Thyroid gland (tissue), 4 donors: ENCODE data around the gene MTUS2. TPM values are rescaled to one million over a fixed set of nuclear protein-coding genes. Genes with fewer than 3 reads are reported as not detected.

Source experiments
- DNase-seq, 2 donors: peaks; one replicate each; pipeline ENCODE4 v3.0.0-alpha.2; 2019
- H3K27ac ChIP-seq, 3 donors: fragments of 200-600 bp; sonication (generic); 1 replicate in 2 of 3; 2 replicates in 1 of 3; pipeline ENCODE4 v1.5.1; 2016 to 2019; ENCODE audit warnings: mild to moderate bottlenecking in 1 of 3, moderate library complexity in 1 of 3
- H3K27me3 ChIP-seq: fragments of 200-600 bp; sonication (generic); one replicate; pipeline ENCODE4 v1.5.1; 2019
- H3K36me3 ChIP-seq, 2 donors: fragments of 200-600 bp; sonication (generic); one replicate each; pipeline ENCODE4 v1.5.1; 2016 to 2019
- H3K4me1 ChIP-seq, 2 donors: fragments of 200-600 bp; sonication (generic); one replicate each; pipeline ENCODE4 v1.5.1; 2017 to 2019
- H3K4me3 ChIP-seq, 3 donors: fragments of 200-600 bp; sonication (generic); replicated peaks in 1 of 3; 1 replicate in 2 of 3; 2 replicates in 1 of 3; pipeline ENCODE4 v1.5.1; 2016; ENCODE audit warnings: mild to moderate bottlenecking in 1 of 3
- H3K9me3 ChIP-seq: fragments of 200-600 bp; sonication (generic); one replicate; pipeline ENCODE4 v1.5.1; 2017
- CTCF ChIP-seq, 6 experiments: fragments of 200-600 bp in 3 of 6; fragments of 450-650 bp in 3 of 6; sonication (generic) in 3 of 6; IDR thresholded peaks; one replicate each; pipeline ENCODE4 v1.5.1; 2016 to 2019; ENCODE audit warnings: antibody characterized with exemption in 6 of 6, mild to moderate bottlenecking in 2 of 6, inconsistent platforms in 1 of 6, moderate library complexity in 1 of 6
- POLR2A ChIP-seq, 2 donors: fragments of 450-650 bp; IDR thresholded peaks; one replicate each; pipeline ENCODE4 v1.6.1; 2017; ENCODE audit warnings: antibody characterized with exemption in 2 of 2, mild to moderate bottlenecking in 2 of 2, moderate library complexity in 1 of 2
- WGBS, 2 donors: methylation state at CpG; one replicate each; pipeline ENCODE4 v1.1.5; 2017; 5-methylcytosine and 5-hydroxymethylcytosine counted together
- intact Hi-C: fragments of 100-400 bp; cut with DNase I; formaldehyde crosslinking; loops from one replicate; pipeline ENCODE4 v1.15.1; 2023
- total RNA-seq, 4 donors: library from RNA; depleted of rRNA; stranded (reverse); fragments of >200 nt; gene quantifications; one replicate each; pipeline ENCODE4 v1.2.3, GENCODE V29; 2016

MTUS2 gene
- total RNA-seq, 4 donors from 2014 or later = 0.98 to 1.5 (median 1.1) TPM

- TF ChIP-seq CTCF (IDR thresholded peaks at IDR 0.05) (no peak), POLR2A (IDR thresholded peaks at IDR 0.05) (no peak)
- DNase-seq = no peak
- intact Hi-C loops = no loop called here
- H3K27me3 ChIP-seq = no peaks in the 10 kb centered on the region
- no peaks in the 10 kb centered on the region for H3K36me3 ChIP-seq
- no peaks in the 10 kb centered on the region for H3K9me3 ChIP-seq
- H3K27ac ChIP-seq = no peak overlapping the region
- H3K4me3 ChIP-seq = no peak overlapping the region
- H3K4me1 ChIP-seq = peaks cover 0 to 7% of the 10 kb centered on the region in 2 donors
- 80 to 88% methylated on average over 3 to 4 of the region's 4 CpGs for WGBS, 2 donors
Observed at GRCh38 chr13:29464105-29464679, 644.1 kb downstream of the MTUS2 start.

GRCh38 chr13:29465741-29466293 lies 645.7 kb downstream of the MTUS2 start:
- intact Hi-C loops = no loop called here
- H3K27ac ChIP-seq = no peak overlapping the region
- H3K36me3 ChIP-seq = no peaks in the 10 kb centered on the region
- 31% methylated on average over 5 to 6 of the region's 6 CpGs for WGBS, 2 donors
- TF ChIP-seq CTCF (IDR thresholded peaks at IDR 0.05) (no peak), POLR2A (IDR thresholded peaks at IDR 0.05) (no peak)
- DNase-seq = peak; percentile 52 to 53
- H3K4me3 ChIP-seq = no peak overlapping the region
- H3K4me1 ChIP-seq = peaks cover 0 to 7% of the 10 kb centered on the region in 2 donors
- no peaks in the 10 kb centered on the region for H3K9me3 ChIP-seq
- H3K27me3 ChIP-seq = no peaks in the 10 kb centered on the region

- 86 to 89% methylated on average over 7 to 9 of the region's 9 CpGs for WGBS, 2 donors
- no peak overlapping the region for H3K27ac ChIP-seq
- no peaks in the 10 kb centered on the region for H3K36me3 ChIP-seq
- no peaks in the 10 kb centered on the region for H3K4me1 ChIP-seq
- intact Hi-C loops = no loop called here
- TF ChIP-seq CTCF (IDR thresholded peaks at IDR 0.05) (no peak), POLR2A (IDR thresholded peaks at IDR 0.05) (no peak)
- DNase-seq = no peak
- H3K27me3 ChIP-seq = no peaks in the 10 kb centered on the region
- no peaks in the 10 kb centered on the region for H3K9me3 ChIP-seq
- no peak overlapping the region for H3K4me3 ChIP-seq
Observed at GRCh38 chr13:29471551-29471950, 651.4 kb downstream of the MTUS2 start.

GRCh38 chr13:29472332-29472961 lies 652.3 kb downstream of the MTUS2 start:
- Histone ChIP-seq H3K9me3 (no peaks in the 10 kb centered on the region), H3K36me3 (no peaks in the 10 kb centered on the region), H3K4me3 (no peak overlapping the region), H3K4me1 (no peaks in the 10 kb centered on the region), H3K27me3 (no peaks in the 10 kb centered on the region), H3K27ac (no peak overlapping the region)
- TF ChIP-seq POLR2A (IDR thresholded peaks at IDR 0.05) = no peak
- TF ChIP-seq CTCF (IDR thresholded peaks at IDR 0.05) = peak; percentile 37 to 77 (median 68)
- WGBS, 2 donors = 45 to 46% methylated on average over 6 of the region's 6 CpGs
- intact Hi-C loops = no loop called here
- peak; percentile 49 to 53 for DNase-seq

GRCh38 chr13:29473166-29473565 lies 653.0 kb downstream of the MTUS2 start:
- 72 to 75% methylated on average over 4 of the region's 4 CpGs for WGBS, 2 donors
- H3K27ac ChIP-seq = no peak overlapping the region
- no peaks in the 10 kb centered on the region for H3K4me1 ChIP-seq
- H3K9me3 ChIP-seq = no peaks in the 10 kb centered on the region
- DNase-seq = no peak
- intact Hi-C loops = no loop called here
- no peaks in the 10 kb centered on the region for H3K36me3 ChIP-seq
- H3K27me3 ChIP-seq = no peaks in the 10 kb centered on the region
- TF ChIP-seq POLR2A (IDR thresholded peaks at IDR 0.05) = no peak
- H3K4me3 ChIP-seq = no peak overlapping the region
